Measurements from ENCODE around the gene SLC25A22.

The SLC25A22 gene

GRCh38 chr11:788953-789940 lies 8.8 kb downstream of the SLC25A22 start:
- DNase-seq, result no peak

GRCh38 chr11:788009-788640 lies 10.0 kb downstream of the SLC25A22 start:
- DNase-seq, result no peak

GRCh38 chr11:787084-787675 lies 10.9 kb downstream of the SLC25A22 start:
- no peak for DNase-seq

- no peak for DNase-seq
Measured at GRCh38 chr11:786235-787083, 11.6 kb downstream of the SLC25A22 start.

GRCh38 chr11:783581-784015 lies 14.5 kb downstream of the SLC25A22 start:
- DNase-seq, result peak; percentile 48

- DNase-seq, result no peak
Measured at GRCh38 chr11:782264-783174, 15.6 kb downstream of the SLC25A22 start.

- no peak for DNase-seq
Measured at GRCh38 chr11:779955-780532, 18.0 kb downstream of the SLC25A22 start.

- no peak for DNase-seq
Measured at GRCh38 chr11:778976-779954, 18.8 kb downstream of the SLC25A22 start.

- peak; percentile 80 for DNase-seq
Measured at GRCh38 chr11:777288-778255, 20.5 kb downstream of the SLC25A22 start, which contains the start of gene GATD1. Gene GATD1 (minus strand): TSS chr11:777487. CDS start chr11:777462, 25 bp downstream.

- DNase-seq, result peak; percentile 47
Measured at GRCh38 chr11:776561-777287, 21.4 kb downstream of the SLC25A22 start.

- no peak for DNase-seq
Measured at GRCh38 chr11:776263-776560, 21.9 kb downstream of the SLC25A22 start.

GRCh38 chr11:774873-775592 lies 23.0 kb downstream of the SLC25A22 start:
- DNase-seq, result no peak

- no peak for DNase-seq
Measured at GRCh38 chr11:773830-774229, 24.3 kb downstream of the SLC25A22 start.

GRCh38 chr11:773425-773824 lies 24.7 kb downstream of the SLC25A22 start:
- DNase-seq, result no peak

- no peak for DNase-seq
Measured at GRCh38 chr11:772429-773390, 25.4 kb downstream of the SLC25A22 start.

GRCh38 chr11:771617-772204 lies 26.4 kb downstream of the SLC25A22 start:
- DNase-seq, result no peak

All from NCI-H1436 (cell line).